Measurements from ENCODE around the gene DCBLD2.

DNA sequence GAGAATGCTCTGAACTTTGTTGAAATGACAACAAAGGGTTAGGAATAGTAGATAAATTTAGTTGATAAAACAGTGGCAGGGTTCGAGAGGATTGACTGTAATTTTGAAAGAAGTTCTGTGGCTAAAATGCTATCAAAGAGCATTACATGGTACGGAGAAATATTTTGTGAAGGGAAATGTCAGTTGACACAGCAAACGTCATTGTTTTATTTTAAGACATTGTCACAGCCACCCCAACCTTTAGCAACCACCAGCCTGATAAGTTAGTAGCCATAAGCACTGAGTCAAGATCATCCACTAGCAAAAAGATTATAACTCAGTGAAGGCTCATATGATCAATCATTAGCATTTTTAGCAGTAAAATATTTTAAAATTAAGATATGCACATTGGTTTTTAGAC lies 147.0 kb downstream of the DCBLD2 start:
- TF ChIP-seq, protein P1, sequence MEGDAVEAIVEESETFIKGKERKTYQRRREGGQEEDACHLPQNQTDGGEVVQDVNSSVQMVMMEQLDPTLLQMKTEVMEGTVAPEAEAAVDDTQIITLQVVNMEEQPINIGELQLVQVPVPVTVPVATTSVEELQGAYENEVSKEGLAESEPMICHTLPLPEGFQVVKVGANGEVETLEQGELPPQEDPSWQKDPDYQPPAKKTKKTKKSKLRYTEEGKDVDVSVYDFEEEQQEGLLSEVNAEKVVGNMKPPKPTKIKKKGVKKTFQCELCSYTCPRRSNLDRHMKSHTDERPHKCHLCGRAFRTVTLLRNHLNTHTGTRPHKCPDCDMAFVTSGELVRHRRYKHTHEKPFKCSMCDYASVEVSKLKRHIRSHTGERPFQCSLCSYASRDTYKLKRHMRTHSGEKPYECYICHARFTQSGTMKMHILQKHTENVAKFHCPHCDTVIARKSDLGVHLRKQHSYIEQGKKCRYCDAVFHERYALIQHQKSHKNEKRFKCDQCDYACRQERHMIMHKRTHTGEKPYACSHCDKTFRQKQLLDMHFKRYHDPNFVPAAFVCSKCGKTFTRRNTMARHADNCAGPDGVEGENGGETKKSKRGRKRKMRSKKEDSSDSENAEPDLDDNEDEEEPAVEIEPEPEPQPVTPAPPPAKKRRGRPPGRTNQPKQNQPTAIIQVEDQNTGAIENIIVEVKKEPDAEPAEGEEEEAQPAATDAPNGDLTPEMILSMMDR (conservative IDR thresholded peaks at IDR 0.05) = no peak
- no peak for TF ChIP-seq EZH2 (IDR thresholded peaks at IDR 0.05; ENCODE audit: low read depth)
